GM12878 (cell line): ENCODE measurements around the gene SLC9A8. TPM values are rescaled to one million over a fixed set of nuclear protein-coding genes. Genes with fewer than 3 reads are reported as not detected.

ENCODE experiments used
- ATAC-seq: fragments of 200-7000 bp; cut with Tn5 transposase; 3 replicates; pipeline ENCODE4 v1.9.1; 2020; ENCODE audit warnings: mild to moderate bottlenecking, moderate library complexity
- BruUV-seq: library from RNA; stranded (reverse); fragments of 400-500 nt; replicated peaks from 2 replicates; lab custom pipeline; 2021; lab: Mats Ljungman, UMichigan
- CTCF ChIA-PET: fragments of 300-600 bp; sonication (Branson Sonifier 250); formaldehyde crosslinking; extraction: SDS; loops from one replicate; lab custom pipeline; 2021; ENCODE audit warnings: inconsistent platforms; lab: Yijun Ruan, JAX
- POLR2A ChIA-PET: fragments of 350-600 bp; formaldehyde crosslinking; extraction: SDS; loops from one replicate; lab custom pipeline; 2021; ENCODE audit warnings: inconsistent platforms; lab: Charles Lee
- RAD21 ChIA-PET: fragments of 300-600 bp; sonication (Branson Sonifier 250); formaldehyde crosslinking; loops from one replicate; lab custom pipeline; 2023; ENCODE audit warnings: antibody characterized with exemption; ENCODE audit not compliant: unreplicated experiment; lab: Charles Lee
- SMC1A ChIA-PET: fragments of 300-600 bp; sonication (Branson Sonifier 250); formaldehyde crosslinking; loops from one replicate; lab custom pipeline; 2023; ENCODE audit not compliant: unreplicated experiment, uncharacterized antibody; lab: Charles Lee
- DNase-seq: peaks from one replicate; pipeline ENCODE4 v3.0.0-alpha.2; 2011; ENCODE audit warnings: low read depth, low spot score
- FAIRE-seq: peaks from 3 replicates; lab custom pipeline; 2011; peaks lifted over from hg19 to GRCh38; lab: Jason Lieb, UNC
- H2AFZ ChIP-seq: 2 replicates; pipeline ENCODE4 v1.6.0; 2011; ENCODE audit warnings: low read depth, low read length, control low read depth; ENCODE audit not compliant: control insufficient read depth
- H3K27ac ChIP-seq: 2 replicates; pipeline ENCODE4 v1.5.1; 2011; ENCODE audit warnings: control low read depth; ENCODE audit not compliant: control insufficient read depth, insufficient read depth
- H3K27me3 ChIP-seq, 2 experiments: replicated peaks in 1 of 2; 2 replicates each; pipeline versions ENCODE4 v1.6.0 to v1.6.1; 2011; ENCODE audit warnings: low read length in 1 of 2; ENCODE audit not compliant: control insufficient read depth in 2 of 2, insufficient read depth in 2 of 2
- H3K36me3 ChIP-seq, 2 experiments: 2 replicates each; pipeline ENCODE4 v1.5.1; 2011; ENCODE audit warnings: low read length in 1 of 2; ENCODE audit not compliant: control insufficient read depth in 2 of 2, insufficient read depth in 2 of 2
- H3K4me1 ChIP-seq: 2 replicates; pipeline ENCODE4 v1.6.1; 2011; ENCODE audit warnings: mild to moderate bottlenecking, low read length, moderate library complexity, mixed read lengths; ENCODE audit not compliant: control insufficient read depth, insufficient read depth
- H3K4me2 ChIP-seq: 2 replicates; pipeline ENCODE4 v1.6.0; 2011; ENCODE audit warnings: control low read depth; ENCODE audit not compliant: control insufficient read depth, insufficient read depth
- H3K4me3 ChIP-seq: fragments of 200-600 bp; sonication (generic); 2 replicates; pipeline ENCODE4 v1.5.1; 2016
- H3K79me2 ChIP-seq: 2 replicates; pipeline ENCODE4 v1.6.0; 2011; ENCODE audit warnings: low read length; ENCODE audit not compliant: control insufficient read depth, insufficient read depth
- H3K9ac ChIP-seq: 2 replicates; pipeline ENCODE4 v1.8.0; 2011; ENCODE audit warnings: low read length, control low read depth, mixed read lengths; ENCODE audit not compliant: control insufficient read depth, insufficient read depth
- H3K9me3 ChIP-seq: replicated peaks from 3 replicates; pipeline ENCODE4 v1.5.1; 2011; ENCODE audit warnings: mild to moderate bottlenecking, low read length; ENCODE audit not compliant: control insufficient read depth, insufficient read depth
- H4K20me1 ChIP-seq: 2 replicates; pipeline ENCODE4 v1.6.0; 2011; ENCODE audit not compliant: control insufficient read depth, insufficient read depth
- HDAC2 ChIP-seq: fragments of 200-600 bp; sonication (generic); IDR thresholded peaks from 2 replicates; pipeline ENCODE4 v1.6.1; 2017
- HDGF ChIP-seq: fragments of 450-650 bp; IDR thresholded peaks from 2 replicates; pipeline ENCODE4 v1.6.1; 2016; ENCODE audit warnings: antibody characterized with exemption
- MLLT1 ChIP-seq: fragments of 450-650 bp; IDR thresholded peaks from 2 replicates; pipeline ENCODE4 v1.6.1; 2016; ENCODE audit warnings: mild to moderate bottlenecking
- PRDM15 ChIP-seq: fragments of 450-650 bp; formaldehyde crosslinking; IDR thresholded peaks from 2 replicates; pipeline ENCODE4 v1.4.0; 2020; ENCODE audit warnings: mild to moderate bottlenecking, moderate library complexity
- RELA ChIP-seq: fragments of 450-650 bp; IDR thresholded peaks from 2 replicates; pipeline ENCODE4 v1.8.0; 2014; ENCODE audit warnings: borderline replicate concordance; ENCODE audit not compliant: partially characterized antibody
- WGBS: methylation state at CpG from one replicate; pipeline ENCODE4 v1.1.6; 2016; ENCODE audit warnings: low lambda C conversion rate; ENCODE audit not compliant: insufficient replicate concordance, insufficient coverage; ENCODE audit errors: missing lambda C conversion rate; 5-methylcytosine and 5-hydroxymethylcytosine counted together
- in situ Hi-C: fragments of 300-500 bp; cut with MboI; formaldehyde crosslinking; loops from 9 replicates; pipeline ENCODE4 v1.14.3; 2018; ENCODE audit warnings: mixed read lengths
- intact Hi-C: fragments of 100-400 bp; cut with micrococcal nuclease; formaldehyde crosslinking; loops from one replicate; pipeline ENCODE4 v1.14.2; 2022; ENCODE audit not compliant: unreplicated experiment
- polyA plus RNA-seq, 11 experiments: library from polyadenylated mRNA; depleted of rRNA in 4 of 11; unstranded in 6 of 11; stranded (reverse) in 5 of 11; fragments of >200 nt; fragmentation: Nextera tagmentation in 4 of 11; fragmentation: Illumina TruSeq in 1 of 11; extraction: Ambion mirVana in 4 of 11; extraction: Trizol in 1 of 11; gene quantifications; 1 replicate in 1 of 11; 2 replicates in 10 of 11; pipeline versions ENCODE4 v1.2.1 to v1.2.3, GENCODE V29; 2011 to 2016; ENCODE audit warnings: inconsistent platforms in 2 of 11, missing spikeins in 2 of 11, low read depth in 1 of 11
- total RNA-seq, 4 experiments: library from RNA; depleted of rRNA in 3 of 4; stranded (reverse); fragments of >200 nt in 3 of 4; fragmentation: Illumina TruSeq in 1 of 4; extraction: Trizol in 1 of 4; gene quantifications; 2 replicates each; pipeline versions ENCODE4 v1.2.1 to v1.2.3, GENCODE V29; 2013 to 2021
- TF ChIP-seq, protein P1 (sequence below): fragments of 450-650 bp; IDR thresholded peaks from 2 replicates; pipeline ENCODE4 v1.6.1; 2016; ENCODE audit warnings: mild to moderate bottlenecking, moderate library complexity, borderline replicate concordance
- TF ChIP-seq, protein P2 (sequence below): fragments of 450-650 bp; formaldehyde crosslinking; IDR thresholded peaks from 2 replicates; pipeline ENCODE4 v1.5.0; 2022; ENCODE audit warnings: mild to moderate bottlenecking, missing genetic modification characterization

SLC9A8 gene
- total and polyA plus RNA-seq, 10 of the 15 experiments (the other 5 are each of a cell fraction or from before 2014, with no cell fraction given): 0.40 to 15.5 (median 6.5) TPM

DNA sequence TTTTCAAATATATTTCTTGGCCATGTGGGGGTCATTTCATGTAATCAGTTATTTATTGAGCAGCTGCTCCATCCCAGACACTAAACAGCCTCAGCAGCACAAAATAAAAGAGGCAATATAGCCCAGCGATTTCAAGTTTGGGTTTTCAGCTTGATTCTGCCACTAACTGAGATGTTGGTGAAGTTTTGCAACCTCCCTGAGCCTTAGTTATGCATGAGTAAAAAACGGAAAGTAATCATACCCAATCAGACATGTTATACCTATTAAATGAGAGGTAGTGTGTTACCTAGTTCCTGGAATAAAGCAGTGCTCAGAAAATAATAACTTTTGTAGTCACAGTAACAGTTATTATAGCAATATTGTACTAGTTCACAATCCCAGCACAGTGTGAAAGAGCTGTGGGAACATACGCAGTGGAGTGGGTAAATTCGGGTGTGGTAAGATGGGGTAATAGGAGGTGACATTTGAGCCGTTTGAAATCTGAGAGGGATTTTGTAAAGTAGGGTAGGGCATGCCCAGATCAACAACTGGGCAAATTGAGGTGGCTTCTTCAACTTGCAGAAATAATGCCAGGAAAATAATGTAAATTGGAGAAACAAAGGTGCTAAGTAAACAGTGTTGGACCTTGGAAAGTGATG is 1.5 kb downstream of the SLC9A8 start (continued):
- TF ChIP-seq, protein P1, sequence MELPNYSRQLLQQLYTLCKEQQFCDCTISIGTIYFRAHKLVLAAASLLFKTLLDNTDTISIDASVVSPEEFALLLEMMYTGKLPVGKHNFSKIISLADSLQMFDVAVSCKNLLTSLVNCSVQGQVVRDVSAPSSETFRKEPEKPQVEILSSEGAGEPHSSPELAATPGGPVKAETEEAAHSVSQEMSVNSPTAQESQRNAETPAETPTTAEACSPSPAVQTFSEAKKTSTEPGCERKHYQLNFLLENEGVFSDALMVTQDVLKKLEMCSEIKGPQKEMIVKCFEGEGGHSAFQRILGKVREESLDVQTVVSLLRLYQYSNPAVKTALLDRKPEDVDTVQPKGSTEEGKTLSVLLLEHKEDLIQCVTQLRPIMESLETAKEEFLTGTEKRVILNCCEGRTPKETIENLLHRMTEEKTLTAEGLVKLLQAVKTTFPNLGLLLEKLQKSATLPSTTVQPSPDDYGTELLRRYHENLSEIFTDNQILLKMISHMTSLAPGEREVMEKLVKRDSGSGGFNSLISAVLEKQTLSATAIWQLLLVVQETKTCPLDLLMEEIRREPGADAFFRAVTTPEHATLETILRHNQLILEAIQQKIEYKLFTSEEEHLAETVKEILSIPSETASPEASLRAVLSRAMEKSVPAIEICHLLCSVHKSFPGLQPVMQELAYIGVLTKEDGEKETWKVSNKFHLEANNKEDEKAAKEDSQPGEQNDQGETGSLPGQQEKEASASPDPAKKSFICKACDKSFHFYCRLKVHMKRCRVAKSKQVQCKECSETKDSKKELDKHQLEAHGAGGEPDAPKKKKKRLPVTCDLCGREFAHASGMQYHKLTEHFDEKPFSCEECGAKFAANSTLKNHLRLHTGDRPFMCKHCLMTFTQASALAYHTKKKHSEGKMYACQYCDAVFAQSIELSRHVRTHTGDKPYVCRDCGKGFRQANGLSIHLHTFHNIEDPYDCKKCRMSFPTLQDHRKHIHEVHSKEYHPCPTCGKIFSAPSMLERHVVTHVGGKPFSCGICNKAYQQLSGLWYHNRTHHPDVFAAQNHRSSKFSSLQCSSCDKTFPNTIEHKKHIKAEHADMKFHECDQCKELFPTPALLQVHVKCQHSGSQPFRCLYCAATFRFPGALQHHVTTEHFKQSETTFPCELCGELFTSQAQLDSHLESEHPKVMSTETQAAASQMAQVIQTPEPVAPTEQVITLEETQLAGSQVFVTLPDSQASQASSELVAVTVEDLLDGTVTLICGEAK: peak; percentile 19; the same call in 1 of the 2 replicates

DNA sequence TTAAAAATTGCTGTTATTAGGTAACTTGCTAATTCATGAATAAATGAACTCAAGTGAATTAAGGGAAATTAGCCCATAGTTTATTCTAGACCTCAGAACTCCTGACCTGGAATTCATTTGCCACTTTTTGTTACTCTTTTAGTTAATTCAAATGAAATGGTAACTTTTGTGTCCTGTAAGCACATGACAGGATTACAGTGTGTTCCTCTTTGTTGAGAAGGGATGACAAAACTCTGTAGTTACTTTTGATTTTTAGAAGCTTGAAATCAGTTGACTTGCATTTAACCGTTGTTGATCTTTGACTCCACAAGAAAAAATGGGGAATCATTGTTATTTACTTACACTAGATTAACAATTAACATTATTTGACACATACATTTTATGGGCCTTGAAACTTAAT is 6.2 kb downstream of the SLC9A8 start:
- SMC1A ChIA-PET: no interaction called here
- H2AFZ ChIP-seq: no peak overlapping the region
- H3K4me2 ChIP-seq: no peak overlapping the region
- in situ Hi-C loops: no loop called here
- intact Hi-C loops: loop anchor here (10.0 kb wide), 1 partner anchor 544 kb away; the partner anchor contains the start of gene ZNFX1
- peaks cover 0 to 18% of the 10 kb centered on the region in 2 experiments; a peak in 2 of 4 replicates for H3K36me3 ChIP-seq
- H3K27ac ChIP-seq: no peak overlapping the region; the same call in 1 of the 2 replicates
- RAD21 ChIA-PET: interaction anchor here (0.6 kb wide), 1 partner anchor 18 kb away, joined by 3 read pairs; no protein-coding TSS in a partner anchor
- H3K27me3 ChIP-seq: no peaks in the 10 kb centered on the region
- no TSS peak for BruUV-seq
- H3K79me2 ChIP-seq: peaks cover 7% of the 10 kb centered on the region
- CTCF ChIA-PET: interaction anchor here (1.3 kb wide), 1 partner anchor 208 kb away, joined by 5 read pairs; no protein-coding TSS in a partner anchor
- no peak for FAIRE-seq
- H3K9ac ChIP-seq: no peak overlapping the region
- peaks cover 22% of the 10 kb centered on the region for H3K4me1 ChIP-seq
- H4K20me1 ChIP-seq: no peaks in the 10 kb centered on the region
- DNase-seq: no peak
- 60% methylated on average over 1 of the region's 1 CpG for WGBS
- no peak overlapping the region for H3K4me3 ChIP-seq
- no peak for ATAC-seq
- POLR2A ChIA-PET: interaction anchor here (0.6 to 0.7 kb wide), 2 partner anchors 17 to 68 kb away, joined by 3 read pairs; no protein-coding TSS in a partner anchor
- no peaks in the 10 kb centered on the region; the same call in 2 of the 3 replicates for H3K9me3 ChIP-seq
- TF ChIP-seq HDAC2: no peak
- TF ChIP-seq HDGF: no peak
- no peak for TF ChIP-seq MLLT1
- no peak for TF ChIP-seq RELA
- TF ChIP-seq, protein P2, sequence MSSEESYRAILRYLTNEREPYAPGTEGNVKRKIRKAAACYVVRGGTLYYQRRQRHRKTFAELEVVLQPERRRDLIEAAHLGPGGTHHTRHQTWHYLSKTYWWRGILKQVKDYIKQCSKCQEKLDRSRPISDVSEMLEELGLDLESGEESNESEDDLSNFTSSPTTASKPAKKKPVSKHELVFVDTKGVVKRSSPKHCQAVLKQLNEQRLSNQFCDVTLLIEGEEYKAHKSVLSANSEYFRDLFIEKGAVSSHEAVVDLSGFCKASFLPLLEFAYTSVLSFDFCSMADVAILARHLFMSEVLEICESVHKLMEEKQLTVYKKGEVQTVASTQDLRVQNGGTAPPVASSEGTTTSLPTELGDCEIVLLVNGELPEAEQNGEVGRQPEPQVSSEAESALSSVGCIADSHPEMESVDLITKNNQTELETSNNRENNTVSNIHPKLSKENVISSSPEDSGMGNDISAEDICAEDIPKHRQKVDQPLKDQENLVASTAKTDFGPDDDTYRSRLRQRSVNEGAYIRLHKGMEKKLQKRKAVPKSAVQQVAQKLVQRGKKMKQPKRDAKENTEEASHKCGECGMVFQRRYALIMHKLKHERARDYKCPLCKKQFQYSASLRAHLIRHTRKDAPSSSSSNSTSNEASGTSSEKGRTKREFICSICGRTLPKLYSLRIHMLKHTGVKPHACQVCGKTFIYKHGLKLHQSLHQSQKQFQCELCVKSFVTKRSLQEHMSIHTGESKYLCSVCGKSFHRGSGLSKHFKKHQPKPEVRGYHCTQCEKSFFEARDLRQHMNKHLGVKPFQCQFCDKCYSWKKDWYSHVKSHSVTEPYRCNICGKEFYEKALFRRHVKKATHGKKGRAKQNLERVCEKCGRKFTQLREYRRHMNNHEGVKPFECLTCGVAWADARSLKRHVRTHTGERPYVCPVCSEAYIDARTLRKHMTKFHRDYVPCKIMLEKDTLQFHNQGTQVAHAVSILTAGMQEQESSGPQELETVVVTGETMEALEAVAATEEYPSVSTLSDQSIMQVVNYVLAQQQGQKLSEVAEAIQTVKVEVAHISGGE: no peak
- TF ChIP-seq PRDM15 (CRISPR knock-in tag): no peak
